ENCODE results near the gene ANKRD55.
"Not testable (repeated sequence)": the region's sequence is repeated elsewhere in the genome, so short reads cannot be mapped to it uniquely, and the experiment has no call there.

Gene ANKRD55

DNA sequence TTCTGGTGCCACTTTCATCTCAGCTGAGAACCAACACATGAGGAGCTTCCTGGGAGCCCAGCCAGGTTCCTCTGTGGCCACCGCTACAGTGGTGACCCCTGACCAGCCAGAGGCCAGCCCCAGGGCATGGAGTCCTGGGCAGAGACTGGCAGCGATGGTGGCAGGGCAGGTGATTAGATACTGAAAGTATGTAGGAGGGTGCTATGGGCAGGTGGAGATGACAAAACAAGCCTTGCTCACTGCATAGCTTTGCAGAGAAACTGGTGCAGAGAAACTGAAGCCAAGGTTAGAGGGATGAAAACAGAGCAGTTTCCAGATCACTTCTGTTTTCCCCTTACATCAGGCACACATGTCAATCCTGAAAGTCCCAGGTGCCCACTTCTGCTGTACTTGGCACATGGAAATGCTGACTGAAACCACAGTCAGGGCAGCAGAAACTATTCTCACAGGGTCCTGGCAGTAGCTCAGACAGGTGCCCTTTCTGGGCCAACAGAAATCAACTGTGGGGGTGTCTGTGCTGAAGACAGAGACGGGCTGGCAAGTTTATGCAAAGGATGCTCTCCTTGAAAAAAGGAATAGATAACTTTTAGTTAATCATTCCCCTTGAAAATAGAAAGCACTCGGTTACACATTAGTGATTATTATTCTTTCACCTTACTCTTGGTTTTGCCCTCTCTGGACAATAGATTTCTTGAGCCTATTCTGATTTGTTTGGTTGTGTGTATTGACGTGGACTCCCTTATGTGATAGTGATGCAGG is 90.3 kb downstream of the ANKRD55 start:
- no peak for DNase-seq

DNA sequence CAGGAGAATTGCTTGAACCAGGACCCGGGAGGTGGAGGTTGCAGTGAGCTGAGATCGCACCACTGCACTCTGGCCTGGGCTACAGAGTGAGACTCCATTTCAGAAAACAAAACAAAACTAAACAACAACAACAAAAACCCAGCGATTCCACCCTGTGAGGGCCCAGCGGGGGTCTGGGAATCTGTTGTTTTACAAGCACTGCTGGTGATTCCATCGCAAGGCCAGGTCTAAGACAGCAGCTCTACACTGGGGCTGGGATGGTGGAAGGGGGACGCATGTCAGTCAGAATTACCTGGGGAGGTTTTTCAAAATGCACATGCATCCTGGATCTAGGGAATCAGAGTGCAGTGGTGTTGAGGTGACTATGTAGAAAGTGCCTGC is 90.9 kb downstream of the ANKRD55 start:
- no peak for DNase-seq

DNA sequence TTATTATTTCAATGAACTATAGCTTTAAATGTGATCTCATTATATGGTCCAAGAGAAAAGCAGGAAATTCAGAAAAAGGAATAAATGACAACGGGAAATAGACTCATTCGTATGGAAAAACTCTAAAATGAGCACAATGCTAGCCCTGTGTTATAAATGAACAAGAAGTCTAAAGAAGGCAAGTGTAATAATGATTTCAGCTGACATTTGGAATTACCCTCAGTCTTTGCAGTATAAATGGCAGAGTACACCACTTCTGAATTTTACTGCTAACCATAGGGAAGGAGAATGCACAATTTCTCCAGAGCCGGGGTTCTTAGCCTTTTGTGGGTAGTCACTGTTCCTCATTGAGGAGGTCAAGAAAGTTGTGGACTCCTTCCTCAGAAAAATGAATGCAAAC is 93.1 kb downstream of the ANKRD55 start:
- DNase-seq = no peak

DNA sequence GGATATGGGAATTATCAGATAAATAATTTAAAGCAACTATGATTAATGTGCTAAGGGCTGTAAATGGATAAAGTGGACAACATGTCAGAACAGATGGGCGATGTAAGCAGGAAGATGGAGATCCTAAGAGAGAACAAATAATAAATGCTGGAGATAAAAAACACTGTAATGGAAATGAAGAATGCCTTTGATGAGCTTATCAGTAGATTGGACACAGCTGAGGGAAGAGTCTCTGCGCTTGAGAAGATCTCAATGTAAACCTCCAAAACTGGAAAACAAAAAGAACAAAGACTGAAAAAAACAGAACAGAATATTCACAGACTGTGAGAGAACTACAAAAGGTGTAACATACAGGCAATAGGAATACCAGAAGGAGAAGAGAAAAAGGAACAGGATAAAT is 102.5 kb downstream of the ANKRD55 start:
- no peak for DNase-seq

DNA sequence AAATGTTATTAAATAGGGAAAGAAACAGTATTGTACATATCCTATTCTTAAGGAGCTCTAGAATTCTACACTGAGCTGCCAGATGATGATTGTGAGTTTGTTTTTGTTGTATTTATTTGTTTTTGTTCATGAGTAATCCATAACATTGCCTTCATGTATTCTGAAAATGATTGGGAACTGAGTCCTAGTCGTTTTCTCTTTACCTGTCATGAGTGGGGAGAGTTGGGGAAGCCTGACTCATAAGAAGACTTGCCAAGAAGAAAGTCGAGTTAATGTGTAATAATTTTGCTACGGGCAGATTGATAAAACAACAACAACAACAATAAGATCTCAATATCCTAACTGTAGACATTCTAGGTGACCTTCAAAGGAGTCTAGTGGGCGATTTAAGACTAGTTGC is 103.8 kb downstream of the ANKRD55 start:
- no peak for DNase-seq

DNA sequence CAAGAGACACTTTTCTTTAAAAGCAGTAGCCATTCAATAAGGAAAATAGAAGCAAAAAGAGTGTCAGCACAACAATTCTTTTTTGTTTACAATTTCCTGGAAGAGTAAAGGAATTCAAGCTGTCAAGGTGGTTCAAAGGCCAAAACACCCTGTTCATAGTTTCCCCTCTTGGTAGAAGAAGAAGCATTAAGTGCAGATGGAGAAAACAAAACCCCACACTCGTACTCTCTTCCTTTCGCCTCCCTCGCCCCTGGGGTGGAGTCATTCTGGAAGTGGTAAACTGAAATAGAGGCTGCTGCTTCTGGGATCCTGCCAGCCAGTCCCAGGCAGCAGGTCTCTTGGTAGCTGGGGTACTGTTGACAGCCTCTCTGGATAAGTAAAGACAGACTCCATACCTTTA is 105.0 kb downstream of the ANKRD55 start:
- no peak for DNase-seq

DNA sequence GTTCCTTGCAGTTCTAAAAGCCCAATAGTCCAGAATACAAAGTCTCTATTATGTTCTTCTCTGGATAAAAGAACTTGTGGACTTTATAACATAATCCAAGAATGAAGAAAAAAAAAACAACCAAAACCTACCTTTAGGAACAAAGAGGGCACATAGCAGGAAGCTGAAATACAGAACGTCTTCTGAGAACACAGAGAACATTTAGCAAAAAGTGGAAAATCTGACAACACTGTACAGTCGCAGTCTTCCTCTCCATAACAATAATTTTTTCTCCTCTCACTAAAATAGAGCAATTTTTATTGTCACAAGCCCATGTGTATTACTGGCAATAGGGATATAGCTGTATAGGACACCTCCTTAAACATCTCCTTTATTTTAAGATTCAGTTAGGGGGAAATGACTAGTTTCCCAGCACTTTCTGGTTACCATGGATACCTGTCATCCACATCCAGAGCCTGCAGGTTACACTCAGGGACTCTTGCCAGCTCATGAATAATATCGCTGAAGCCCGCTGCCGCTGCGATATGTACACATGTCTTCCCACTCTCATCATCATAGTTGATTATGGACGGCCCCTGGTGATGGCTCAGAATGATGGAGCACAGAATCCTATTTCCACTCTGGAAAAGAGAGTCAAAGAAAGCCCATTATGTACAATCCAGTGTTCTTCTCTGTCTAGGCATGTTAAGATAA is 106.5 kb downstream of the ANKRD55 start:
- peak; percentile 9 for DNase-seq

DNA sequence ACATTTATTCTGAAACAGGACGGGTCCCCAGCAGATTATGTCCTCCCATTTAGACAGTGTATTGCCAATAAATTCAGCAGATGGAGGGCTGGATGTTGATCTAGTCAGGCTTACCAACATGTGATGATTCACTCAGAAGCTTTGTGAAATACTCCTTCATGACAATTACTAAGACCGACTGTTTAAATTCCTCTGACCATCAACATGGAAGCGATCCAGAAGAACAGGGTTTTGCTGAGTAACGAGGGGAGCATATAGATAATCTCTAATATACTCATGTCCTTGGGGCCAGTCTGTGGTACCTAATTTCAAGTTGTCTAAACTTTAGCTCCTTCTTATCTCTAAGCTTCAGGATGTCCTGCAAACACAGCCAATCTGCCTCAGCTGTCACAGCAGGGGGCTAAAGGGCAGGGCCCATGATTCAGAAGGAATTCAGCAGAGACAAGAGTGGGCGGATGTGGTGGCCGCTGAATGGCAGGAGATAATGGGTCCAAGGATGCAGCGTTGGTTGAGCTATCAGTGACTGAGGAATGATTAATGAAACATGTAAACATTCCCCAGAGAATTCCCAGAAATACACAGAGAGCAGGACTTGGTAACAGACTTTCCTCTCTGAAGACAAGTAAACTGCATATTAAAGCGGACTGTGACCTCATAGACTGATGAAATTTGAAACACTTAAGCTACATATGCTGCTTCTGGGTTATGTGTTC is 109.4 kb downstream of the ANKRD55 start:
- peak; percentile 26 for DNase-seq

DNA sequence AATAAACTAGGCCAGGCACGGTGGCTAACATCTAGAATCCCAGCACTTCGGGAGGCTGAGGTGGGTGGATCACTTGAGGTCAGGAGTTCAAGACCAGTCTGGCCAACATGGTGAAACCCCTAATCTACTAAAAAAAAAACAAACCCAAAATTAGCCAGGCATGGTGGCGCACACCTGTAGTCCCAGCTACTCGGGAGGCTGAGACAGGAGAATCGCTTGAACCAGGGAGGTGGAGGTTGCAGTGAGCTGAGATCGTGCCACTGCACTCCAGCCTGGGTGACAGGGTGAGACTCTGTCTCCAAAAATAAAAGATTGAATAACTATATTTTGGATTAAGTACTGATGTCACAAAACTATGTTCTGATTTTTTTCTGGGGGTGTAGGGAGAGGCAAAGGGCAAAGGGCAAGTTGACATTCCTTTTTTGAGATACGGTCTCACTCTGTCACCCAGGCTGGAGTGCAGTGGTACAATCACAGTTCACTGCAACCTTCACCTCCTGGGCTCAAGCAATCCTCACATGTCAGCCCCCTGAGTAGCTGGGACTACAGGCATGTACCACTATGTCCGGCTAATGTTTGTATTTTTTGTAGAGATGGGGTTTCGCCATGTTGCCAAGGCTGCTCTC is 110.7 kb downstream of the ANKRD55 start:
- DNase-seq = not testable (repeated sequence)

DNA sequence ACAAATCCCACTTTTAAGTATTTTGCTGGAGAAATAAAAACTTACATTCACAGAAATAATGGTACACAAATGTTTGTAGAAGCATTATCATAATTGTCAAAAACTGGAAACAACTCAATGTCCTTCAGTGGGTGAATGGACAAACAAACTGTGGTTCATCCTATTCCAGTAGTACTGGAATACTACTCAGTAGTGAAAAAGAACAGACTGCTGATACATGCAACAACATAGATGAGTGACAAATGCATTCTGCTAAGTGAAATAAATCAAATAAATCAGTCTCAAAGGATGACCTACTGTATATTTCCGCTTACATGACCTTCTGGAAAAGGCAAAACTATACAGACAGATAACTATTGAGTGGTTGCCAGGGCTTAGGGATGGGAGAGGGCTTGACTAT is 114.1 kb downstream of the ANKRD55 start:
- no peak for DNase-seq

DNA sequence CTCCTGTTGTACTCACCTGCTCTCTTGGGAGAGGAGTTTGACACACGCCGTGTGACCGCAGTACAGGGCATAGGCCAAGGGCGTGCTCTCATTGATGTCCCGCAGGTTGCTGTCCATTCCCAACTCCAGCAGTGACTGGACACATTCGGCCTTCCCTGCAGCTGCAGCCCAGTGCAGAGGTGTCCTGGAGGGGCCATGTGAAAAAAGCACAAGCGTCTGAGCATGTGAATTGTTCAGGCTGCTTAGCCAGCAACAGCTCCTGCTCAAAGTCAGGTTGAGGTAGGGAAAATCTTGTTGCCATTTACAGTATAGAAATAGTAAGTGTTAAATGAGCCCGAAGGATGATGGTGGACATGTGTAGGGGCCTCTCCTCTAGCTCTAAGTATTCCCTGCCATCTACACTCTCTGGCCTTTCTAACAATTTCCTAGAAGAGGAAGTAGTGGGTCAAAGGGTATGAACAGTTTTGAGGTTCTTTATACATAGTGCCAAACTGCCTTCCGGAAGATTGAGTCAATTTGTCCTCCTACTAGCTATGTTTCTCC is 116.5 kb downstream of the ANKRD55 start:
- DNase-seq = no peak

DNA sequence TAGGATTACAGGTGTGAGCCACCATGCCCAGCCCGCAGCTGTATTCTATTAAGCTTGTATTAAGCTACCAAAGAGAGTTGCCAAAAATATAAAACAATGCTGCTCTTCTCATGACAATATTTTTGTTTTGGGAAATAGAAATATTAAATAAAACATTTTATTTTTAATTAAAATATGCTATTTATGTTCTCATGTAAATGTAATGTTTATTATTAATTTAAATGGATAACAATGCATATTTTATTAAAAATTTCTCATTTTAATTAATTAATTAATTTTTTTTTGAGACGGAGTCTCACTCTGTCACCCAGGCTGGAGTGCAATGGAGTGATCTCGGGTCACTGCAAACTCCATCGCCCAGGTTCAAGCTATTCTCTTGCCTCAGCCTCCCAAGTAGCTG is 117.5 kb downstream of the ANKRD55 start:
- DNase-seq = no peak

DNA sequence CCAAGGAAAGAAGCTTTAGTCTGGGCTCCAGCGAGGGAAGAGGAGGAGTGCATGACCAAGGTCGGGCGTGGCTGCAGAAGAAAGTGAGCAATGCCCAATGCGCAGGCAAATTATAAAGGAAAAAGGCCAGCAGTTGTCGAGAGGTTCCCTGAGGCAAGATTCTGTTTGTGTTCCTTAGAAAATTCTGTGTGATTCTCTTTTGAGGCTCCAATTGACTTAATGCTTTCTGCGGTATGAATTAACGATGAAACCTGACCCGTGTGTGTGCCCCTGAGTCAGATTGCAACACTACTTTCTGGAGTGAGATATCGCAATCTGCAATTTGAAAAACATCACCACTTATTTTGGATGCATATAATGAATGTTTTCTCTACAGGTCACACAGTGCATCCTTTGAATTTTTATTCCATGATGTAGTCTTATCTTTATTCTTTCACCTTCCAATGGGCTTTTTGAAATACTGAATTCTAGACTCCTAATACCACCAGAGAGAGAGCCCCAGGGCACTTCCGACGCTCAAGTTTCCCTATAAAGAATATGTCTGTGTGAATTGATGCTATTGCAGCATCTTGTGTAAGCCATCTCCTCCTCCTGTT is 120.5 kb downstream of the ANKRD55 start:
- DNase-seq = no peak

DNA sequence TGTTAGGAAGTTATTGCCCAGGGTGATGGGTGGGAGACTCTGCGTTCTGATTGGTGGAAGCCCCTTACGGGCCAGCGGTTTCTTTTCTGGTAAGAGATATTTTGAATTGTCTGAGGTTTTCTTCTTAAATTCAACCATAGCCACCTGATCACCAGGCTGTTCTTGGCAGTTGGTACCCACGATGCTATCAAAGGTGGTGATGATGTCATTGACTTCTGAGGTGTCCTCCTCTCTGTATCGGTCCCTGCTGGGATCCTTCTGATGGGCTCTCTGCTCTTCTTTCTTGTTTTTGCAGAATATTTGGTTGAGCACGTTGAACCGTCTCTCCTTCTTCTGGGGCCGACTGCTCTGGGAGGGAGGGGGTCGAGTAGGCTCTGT is 121.7 kb downstream of the ANKRD55 start:
- no peak for DNase-seq

DNA sequence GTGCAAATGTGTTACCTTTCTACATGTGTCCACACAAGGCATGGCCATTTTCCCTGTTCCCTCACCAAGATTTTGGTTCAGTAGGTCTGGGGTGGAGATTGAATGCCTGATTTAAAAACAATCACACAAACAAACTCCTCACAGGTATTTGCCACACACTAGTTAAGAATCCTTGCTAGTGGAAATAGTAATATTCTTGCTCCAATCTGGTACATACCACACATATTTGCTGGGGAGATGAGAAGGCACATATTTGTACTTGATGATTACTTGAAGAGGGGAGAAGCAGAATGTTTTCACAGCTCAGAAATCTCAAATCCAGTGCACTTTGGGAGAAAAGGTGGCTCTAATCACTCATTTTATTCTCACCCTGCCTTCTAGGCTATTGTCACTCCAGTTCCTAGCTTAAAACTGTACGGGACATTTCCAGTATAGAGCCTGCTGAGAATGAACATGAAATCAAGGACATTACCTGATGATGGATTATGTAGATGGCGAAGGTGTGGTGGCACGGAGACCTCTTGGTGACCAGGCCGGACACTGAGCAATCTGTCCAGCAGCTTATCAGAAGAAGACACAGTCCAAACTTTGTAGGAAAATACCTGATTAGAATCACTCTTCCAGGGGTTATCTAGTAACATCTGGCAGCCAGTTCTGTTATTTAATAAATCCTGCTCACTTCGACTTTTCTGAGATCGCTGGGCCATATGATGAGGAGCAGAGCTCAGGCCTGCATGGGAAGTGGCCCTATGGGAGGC is 122.3 kb downstream of the ANKRD55 start:
- no peak for DNase-seq

DNA sequence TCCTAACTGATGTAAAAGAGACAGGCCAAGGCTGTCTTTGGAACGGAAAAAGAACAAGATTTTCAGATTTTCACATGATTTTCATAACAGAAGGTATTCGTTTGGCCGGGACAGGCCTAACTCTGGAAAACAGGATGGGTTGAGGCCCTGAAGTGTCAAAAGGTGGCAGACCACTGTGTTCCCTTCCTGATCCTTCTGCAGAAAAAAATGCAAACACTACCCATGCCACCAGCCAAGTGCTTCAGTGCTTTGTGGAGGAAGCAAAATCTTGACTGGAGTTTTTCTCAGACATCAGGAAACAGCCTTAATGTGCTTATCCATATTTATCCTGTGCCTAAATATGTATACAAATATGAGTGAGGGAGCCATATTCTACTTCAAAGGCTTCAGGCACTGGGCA is 124.9 kb downstream of the ANKRD55 start:
- DNase-seq = no peak

DNA sequence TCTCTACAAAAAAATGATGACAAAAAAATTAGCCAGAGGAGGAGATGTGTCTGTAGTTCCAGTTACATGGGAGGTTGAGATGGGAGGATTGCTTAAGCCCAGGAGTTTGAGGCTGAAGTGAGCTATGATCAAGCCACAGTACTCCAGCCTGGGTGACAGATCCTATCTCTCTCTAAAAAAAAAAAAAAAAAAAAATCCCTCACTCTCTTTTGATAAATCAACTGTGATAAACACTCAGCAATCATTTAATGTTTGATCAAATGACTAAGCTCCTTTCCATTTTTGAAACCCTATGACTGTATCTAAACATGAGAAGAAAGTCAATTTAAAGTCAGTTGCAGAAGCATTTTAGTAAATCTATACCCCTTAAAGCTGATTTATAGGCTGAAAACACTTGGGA is 126.3 kb downstream of the ANKRD55 start:
- DNase-seq = no peak

DNA sequence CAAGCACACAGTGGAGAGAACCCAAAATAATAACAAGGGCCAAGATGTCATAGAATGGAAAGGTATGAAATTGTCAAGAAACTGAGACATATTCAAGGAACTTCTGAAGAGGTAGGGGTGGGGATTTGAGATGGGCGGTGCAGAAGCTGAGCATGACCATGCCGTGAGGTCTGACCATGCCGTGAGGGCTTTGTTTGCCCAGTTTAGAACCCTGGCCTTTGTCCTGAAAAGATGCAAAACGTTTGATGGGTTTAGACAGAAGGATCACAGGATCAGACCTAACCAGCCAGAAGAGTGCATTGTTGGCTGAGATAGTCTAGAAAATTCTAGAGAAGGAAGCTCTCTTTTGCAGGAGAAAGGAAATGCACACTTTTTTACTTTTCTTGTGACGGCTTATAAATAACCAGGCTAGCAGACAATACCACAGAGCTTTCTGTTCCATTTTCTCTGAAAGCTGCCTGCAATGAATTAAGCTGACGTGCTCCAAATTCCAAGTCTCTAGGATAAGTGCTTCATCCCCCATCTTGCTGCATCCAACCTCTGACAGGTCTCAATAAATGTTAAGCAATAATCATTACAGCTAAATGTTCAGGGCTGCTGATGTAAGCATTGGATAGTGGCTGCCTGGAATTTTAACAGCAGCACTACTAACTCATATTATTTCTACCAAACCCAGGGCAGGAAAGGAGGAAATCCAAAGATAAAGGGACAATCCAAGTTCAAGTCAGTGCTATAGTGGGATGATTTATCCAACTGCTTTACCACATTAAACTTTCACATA is 127.4 kb downstream of the ANKRD55 start:
- no peak for DNase-seq

DNA sequence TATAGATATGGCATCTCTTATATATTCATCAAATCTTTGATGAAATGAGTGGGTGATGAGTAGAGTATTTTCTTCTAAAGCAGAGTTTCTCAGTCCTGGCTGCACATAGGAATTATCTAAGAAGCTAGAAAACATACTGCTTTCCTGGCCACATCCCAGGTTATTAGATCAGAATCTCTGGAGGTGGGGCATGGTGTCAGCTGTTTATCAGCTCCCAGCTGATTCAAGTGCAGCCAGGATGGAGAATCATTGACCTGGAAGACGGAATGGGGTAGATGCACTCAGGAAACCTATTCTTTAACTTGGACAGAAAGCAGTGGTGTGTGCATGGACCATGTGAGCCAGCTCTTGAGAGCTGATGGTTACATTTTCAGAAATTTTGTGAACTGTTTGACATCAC is 130.2 kb downstream of the ANKRD55 start:
- no peak for DNase-seq

DNA sequence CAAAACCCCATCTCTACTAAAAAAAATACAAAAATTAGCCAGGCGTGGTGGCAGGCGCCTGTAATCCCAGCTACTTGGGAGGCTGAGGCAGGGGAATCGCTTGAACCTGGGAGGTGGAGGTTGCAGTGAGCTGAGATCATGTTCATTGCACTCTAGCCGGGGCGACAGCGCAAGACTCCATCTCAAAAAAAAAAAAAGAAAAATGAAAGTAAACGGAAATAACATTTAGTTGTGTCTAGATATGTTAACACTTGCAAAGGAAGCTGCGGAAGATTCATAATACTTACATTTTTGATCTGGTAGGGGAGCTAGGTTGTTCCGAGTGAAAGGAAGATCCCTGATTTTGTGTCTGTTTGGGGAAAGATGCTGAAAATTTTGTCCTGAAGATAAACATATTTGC is 130.9 kb downstream of the ANKRD55 start:
- DNase-seq = not testable (repeated sequence)

DNA sequence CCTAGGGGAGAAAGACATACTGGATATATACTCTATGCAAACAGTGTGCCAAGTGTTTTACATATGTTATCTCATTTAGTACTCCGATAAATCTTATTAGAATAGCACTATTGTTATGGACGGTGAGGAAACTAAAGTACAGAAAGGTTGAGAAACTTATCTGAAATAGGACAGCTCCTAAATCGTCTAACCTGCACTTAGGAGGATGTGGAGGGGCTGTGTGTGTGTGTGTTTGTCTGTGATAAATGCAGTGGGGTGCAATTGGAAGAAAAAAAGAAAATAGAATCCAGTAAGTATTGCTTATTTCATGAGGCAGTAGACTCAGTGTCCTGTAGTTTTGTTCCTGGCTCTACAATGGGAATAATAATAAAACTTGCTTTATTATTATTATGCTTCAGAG is 131.9 kb downstream of the ANKRD55 start:
- DNase-seq = no peak

Data from NCI-H2227 treated with DMSO at 0.1 percent for 48 hours (cell line).